Stimulated activated memory B cell treated with anti-CD40 and anti-IgM and Interleukin-4, amounts not matched to agents 10 μg/mL and 1 μg/mL and 100 μg/mL, for 72 hours (primary cell): ENCODE measurements around the gene ZC3H13.

ENCODE experiments used
- ATAC-seq: fragments of 150-1000 bp; cut with Tn5 transposase; 2 replicates; pipeline ENCODE4 v1.10.0; 2021
- H3K27ac Mint-ChIP-seq: one replicate; pipeline ENCODE4 v1.8.0; 2022; ENCODE audit warnings: mild to moderate bottlenecking, mixed read lengths
- H3K27me3 Mint-ChIP-seq: one replicate; pipeline ENCODE4 v1.8.0; 2022; ENCODE audit warnings: mixed read lengths
- H3K36me3 Mint-ChIP-seq: one replicate; pipeline ENCODE4 v1.8.0; 2022; ENCODE audit warnings: mixed read lengths
- H3K4me1 Mint-ChIP-seq: one replicate; pipeline ENCODE4 v1.8.0; 2022; ENCODE audit warnings: mixed read lengths
- H3K4me3 Mint-ChIP-seq: one replicate; pipeline ENCODE4 v1.8.0; 2022; ENCODE audit warnings: mild to moderate bottlenecking, moderate library complexity, mixed read lengths
- H3K9me3 Mint-ChIP-seq: one replicate; pipeline ENCODE4 v1.8.0; 2022; ENCODE audit warnings: mixed read lengths

The ZC3H13 gene

DNA sequence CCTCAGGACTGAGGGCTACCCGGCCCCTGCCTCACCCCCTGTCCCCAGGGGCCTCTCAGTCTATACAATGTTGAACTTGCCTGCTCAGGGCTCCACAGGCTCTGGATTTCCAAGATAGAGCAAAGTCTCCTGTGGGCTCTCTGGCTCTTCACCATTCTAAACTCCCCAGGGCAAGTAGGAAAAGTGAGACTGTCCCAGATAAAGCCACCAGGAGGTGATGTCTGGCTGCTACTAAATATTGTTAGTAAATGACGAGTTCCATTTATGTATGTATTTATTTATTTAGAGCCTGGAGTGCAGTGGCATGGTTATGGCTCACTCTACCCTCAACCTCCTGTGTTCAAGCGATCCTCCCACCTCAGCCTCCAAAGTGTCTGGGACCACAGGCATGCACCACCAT lies 127.4 kb downstream of the ZC3H13 start:
- peaks cover 29% of the 10 kb centered on the region for H3K27me3 Mint-ChIP-seq
- H3K27ac Mint-ChIP-seq, result no peak overlapping the region
- ATAC-seq, result no peak
- H3K9me3 Mint-ChIP-seq, result no peaks in the 10 kb centered on the region
- no peak overlapping the region for H3K4me3 Mint-ChIP-seq
- no peaks in the 10 kb centered on the region for H3K36me3 Mint-ChIP-seq
- H3K4me1 Mint-ChIP-seq, result no peaks in the 10 kb centered on the region

DNA sequence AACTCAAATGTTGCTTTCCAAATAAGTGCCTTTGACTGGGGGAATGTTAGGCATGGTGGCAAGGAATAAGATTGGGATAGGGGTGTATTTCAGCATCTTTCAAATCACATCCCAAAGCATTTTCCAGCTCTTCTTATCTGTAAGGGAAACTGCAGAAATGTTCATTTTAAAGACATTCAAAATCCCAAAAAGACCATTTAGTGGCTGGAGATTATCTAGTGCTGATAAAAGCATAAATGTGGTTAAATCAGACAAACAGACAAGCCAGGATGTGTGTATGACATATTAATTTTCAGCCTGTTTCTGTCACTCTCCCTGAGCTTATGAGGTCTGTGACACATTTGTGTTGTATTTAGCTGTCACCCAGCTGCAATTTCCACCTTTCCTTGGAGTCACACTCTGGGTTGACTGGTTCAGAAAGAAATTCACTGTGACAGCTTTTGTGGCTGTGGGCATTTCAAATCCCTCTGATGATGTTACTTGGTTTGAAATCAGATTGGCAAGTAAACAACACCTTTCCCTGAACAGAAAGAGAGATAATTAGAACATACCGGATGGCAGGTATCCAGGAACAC lies 131.3 kb downstream of the ZC3H13 start:
- no peak overlapping the region for H3K27ac Mint-ChIP-seq
- H3K4me1 Mint-ChIP-seq, result no peaks in the 10 kb centered on the region
- no peak overlapping the region for H3K4me3 Mint-ChIP-seq
- ATAC-seq, result no peak
- H3K27me3 Mint-ChIP-seq, result peaks cover 34% of the 10 kb centered on the region
- H3K36me3 Mint-ChIP-seq, result no peaks in the 10 kb centered on the region
- H3K9me3 Mint-ChIP-seq, result no peaks in the 10 kb centered on the region

DNA sequence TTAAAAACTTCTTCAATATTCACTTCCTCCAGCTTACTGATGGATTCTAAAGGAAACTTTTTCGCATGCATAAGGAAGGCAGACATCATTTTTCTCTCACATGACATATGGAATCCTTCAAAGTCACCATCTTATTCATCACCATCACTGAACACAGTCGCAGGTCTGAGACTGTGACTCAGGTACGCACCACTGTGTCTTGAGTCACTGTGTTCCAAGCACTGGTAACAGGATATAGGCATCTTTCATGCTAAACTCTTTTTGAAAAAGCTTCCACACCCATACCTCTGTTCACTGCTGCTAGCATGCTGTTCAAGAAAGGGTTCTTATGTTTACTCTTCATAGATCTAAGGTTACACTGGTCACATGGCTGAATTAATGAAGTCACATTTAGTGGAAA lies 133.9 kb downstream of the ZC3H13 start:
- Mint-ChIP-seq H3K4me3 (no peak overlapping the region), H3K36me3 (no peaks in the 10 kb centered on the region), H3K27me3 (peaks cover 26% of the 10 kb centered on the region), H3K9me3 (no peaks in the 10 kb centered on the region), H3K27ac (no peak overlapping the region), H3K4me1 (no peaks in the 10 kb centered on the region)
- ATAC-seq, result no peak

DNA sequence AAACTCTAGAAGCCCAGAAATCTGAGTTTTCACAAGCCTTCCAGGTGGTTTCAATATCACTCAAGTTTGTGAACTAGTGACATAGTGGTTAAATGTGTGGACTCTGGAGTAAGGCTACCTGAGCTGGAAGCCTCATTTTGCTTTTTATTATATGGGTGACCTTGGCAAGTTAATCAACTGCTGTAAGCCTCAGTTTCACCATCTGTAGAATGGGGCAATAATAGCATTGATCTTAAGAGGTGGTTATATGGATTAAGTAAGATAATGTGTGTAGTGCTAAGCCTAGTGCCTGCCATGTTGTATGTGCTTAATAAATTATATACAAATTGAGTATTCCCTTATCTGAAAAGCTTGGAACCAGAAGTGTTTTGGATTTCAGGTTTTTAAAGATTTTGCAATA lies 135.5 kb downstream of the ZC3H13 start:
- no peaks in the 10 kb centered on the region for H3K36me3 Mint-ChIP-seq
- no peak overlapping the region for H3K27ac Mint-ChIP-seq
- peaks cover 3% of the 10 kb centered on the region for H3K9me3 Mint-ChIP-seq
- H3K27me3 Mint-ChIP-seq, result peaks cover 24% of the 10 kb centered on the region
- ATAC-seq, result no peak
- no peak overlapping the region for H3K4me3 Mint-ChIP-seq
- H3K4me1 Mint-ChIP-seq, result no peaks in the 10 kb centered on the region

DNA sequence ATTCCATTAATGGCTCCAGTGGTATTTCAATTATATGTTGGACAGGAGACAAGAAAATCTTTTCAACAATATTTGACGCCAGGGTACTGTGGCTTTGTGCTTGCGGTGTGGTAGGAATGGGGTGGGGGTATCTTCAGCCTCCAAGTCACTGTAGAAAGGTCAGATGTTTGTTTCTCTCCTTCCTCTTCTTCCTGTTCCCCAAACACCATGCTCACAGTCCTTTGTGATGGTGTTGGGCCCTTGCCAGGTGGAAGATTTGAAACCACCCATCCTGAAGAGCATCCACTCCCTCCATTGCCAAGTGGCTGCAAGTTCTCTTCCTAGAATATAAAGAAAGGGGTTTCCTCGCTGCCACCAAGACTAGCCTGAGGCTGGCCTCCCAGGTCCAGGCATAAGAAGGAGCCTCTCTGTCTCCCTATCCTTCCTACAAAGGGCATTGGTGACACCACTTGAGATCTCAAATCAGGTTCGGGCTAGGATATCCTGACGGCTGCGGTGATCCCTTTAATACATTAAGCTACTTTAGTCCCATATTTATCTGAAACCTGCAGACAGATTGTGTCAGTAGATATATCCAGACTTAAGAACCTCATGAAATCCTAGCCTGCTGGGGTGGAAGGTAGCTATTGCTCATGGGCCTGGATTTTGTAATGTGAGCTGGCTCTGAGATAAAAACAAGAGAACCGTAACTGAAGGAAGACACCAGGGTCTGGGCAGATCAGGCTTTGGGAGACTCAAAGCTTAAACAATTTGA lies 136.7 kb downstream of the ZC3H13 start:
- no peaks in the 10 kb centered on the region for H3K36me3 Mint-ChIP-seq
- H3K27ac Mint-ChIP-seq, result no peak overlapping the region

DNA sequence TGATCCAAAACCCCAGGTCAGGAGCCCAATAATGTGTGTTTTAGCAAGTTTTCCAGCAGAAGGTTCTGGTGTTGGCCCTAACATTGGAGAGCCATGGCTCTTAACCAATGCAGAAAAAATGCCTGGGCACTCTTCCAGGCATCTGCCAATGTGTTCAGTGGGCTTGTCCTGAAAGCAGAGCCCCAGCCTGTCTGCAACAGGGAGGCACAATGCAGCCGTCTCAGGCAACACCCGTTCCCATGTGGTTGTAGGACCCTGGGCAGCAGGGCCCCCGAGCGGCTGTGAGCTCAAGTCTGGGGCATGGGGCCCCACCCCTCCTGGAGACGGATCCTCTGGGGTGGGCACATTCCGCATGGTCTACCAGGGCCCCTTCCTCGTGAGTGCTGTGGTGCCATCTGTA lies 142.9 kb downstream of the ZC3H13 start:
- Mint-ChIP-seq H3K4me1 (no peaks in the 10 kb centered on the region), H3K4me3 (no peak overlapping the region), H3K27me3 (no peaks in the 10 kb centered on the region), H3K27ac (no peak overlapping the region), H3K36me3 (no peaks in the 10 kb centered on the region), H3K9me3 (peaks cover 3% of the 10 kb centered on the region)
- peak; percentile 21 for ATAC-seq

More for the DNA sequence above, 136.7 kb downstream of the ZC3H13 start:
- Mint-ChIP-seq H3K9me3 (peaks cover 3% of the 10 kb centered on the region), H3K27me3 (peaks cover 13% of the 10 kb centered on the region), H3K4me1 (no peaks in the 10 kb centered on the region), H3K4me3 (no peak overlapping the region)
- no peak for ATAC-seq

DNA sequence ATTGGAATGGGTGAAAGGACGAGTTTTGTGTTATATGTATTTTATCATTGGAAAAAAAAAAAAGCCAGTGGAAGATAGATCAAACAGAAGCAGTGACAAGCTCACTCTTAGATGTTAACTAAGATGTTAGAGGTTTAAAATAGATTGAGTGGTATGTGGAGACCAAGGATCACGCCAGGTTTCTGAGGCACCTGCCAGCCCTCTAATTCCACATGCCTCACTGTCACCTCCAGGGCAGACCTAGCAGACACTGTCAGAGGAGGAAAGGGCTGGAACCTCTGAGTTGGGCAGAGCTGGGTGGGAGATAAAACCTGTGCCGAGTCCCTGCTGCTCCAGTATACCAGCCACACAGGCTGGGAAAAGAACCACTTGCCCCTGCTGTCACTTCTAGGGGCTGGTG lies 143.5 kb downstream of the ZC3H13 start:
- no peak for ATAC-seq
- Mint-ChIP-seq H3K27me3 (peaks cover 2% of the 10 kb centered on the region), H3K36me3 (no peaks in the 10 kb centered on the region), H3K9me3 (peaks cover 3% of the 10 kb centered on the region), H3K4me3 (no peak overlapping the region), H3K4me1 (no peaks in the 10 kb centered on the region), H3K27ac (no peak overlapping the region)

DNA sequence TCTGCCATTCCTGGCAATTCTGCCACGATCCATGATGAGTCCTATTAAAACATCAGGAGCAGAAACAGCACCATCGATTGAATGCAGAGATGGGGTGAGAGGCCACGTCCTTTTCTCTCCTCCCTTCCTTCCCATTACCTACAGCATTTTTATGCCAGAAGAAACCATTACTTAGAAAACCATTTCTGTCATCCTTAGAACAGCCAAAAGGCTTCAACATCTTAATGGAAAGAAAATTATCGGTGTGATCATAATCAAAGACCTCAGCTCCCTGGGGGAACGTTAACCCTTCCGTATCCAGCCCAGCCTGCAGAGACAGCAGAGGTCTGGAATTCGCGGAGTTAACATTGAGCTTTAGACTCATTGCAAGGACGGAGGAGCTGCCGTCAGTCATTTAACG lies 145.0 kb downstream of the ZC3H13 start:
- H3K27me3 Mint-ChIP-seq, result peaks cover 5% of the 10 kb centered on the region
- no peak overlapping the region for H3K4me3 Mint-ChIP-seq
- H3K4me1 Mint-ChIP-seq, result no peaks in the 10 kb centered on the region
- no peaks in the 10 kb centered on the region for H3K36me3 Mint-ChIP-seq
- ATAC-seq, result no peak
- no peak overlapping the region for H3K27ac Mint-ChIP-seq
- peaks cover 2% of the 10 kb centered on the region for H3K9me3 Mint-ChIP-seq
